ENCODE data around the gene CNKSR1. TPM values are rescaled to one million over a fixed set of nuclear protein-coding genes. Genes with fewer than 3 reads are reported as not detected.

The CNKSR1 gene
- total and polyA plus RNA-seq, 2 of the 13 experiments (the other 11 are each of a cell fraction or from before 2014, with no cell fraction given), result 3.4 to 8.9 TPM

GRCh38 chr1:26195805-26196204 is 18.5 kb downstream of the CNKSR1 start:
- ATAC-seq (no peak), FAIRE-seq (no peak), DNase-seq (ENCODE audit: low spot score) (no peak)
- no peaks in the 10 kb centered on the region for H3K4me1 ChIP-seq (ENCODE audit: insufficient read depth, low read length)
- BruUV-seq (replicated peaks), result no TSS peak
- no peaks in the 10 kb centered on the region for H3K9me3 ChIP-seq (ENCODE audit: low read length)
- CTCF ChIA-PET (ENCODE audit: low intra/inter-chr PET ratio, low total read pairs), result no interaction called here
- in situ Hi-C loops (cut with HindIII; ENCODE audit: extremely low pct_ligation_motif_present, low pct_unique_long_range_greater_than_20kb), result no loop called here
- H3K27ac ChIP-seq (ENCODE audit: extremely low read length, insufficient read depth, low read length), result no peak overlapping the region
- no peak overlapping the region for H2AFZ ChIP-seq (ENCODE audit: low read length)
- TF ChIP-seq ZNF558 (CRISPR knock-in tag; IDR thresholded peaks at IDR 0.05; ENCODE audit: borderline replicate concordance), result no peak
- TF ChIP-seq ZNF121 (CRISPR knock-in tag; IDR thresholded peaks at IDR 0.05), result no peak
- TF ChIP-seq, protein P1, sequence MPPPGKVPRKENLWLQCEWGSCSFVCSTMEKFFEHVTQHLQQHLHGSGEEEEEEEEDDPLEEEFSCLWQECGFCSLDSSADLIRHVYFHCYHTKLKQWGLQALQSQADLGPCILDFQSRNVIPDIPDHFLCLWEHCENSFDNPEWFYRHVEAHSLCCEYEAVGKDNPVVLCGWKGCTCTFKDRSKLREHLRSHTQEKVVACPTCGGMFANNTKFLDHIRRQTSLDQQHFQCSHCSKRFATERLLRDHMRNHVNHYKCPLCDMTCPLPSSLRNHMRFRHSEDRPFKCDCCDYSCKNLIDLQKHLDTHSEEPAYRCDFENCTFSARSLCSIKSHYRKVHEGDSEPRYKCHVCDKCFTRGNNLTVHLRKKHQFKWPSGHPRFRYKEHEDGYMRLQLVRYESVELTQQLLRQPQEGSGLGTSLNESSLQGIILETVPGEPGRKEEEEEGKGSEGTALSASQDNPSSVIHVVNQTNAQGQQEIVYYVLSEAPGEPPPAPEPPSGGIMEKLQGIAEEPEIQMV (CRISPR knock-in tag; IDR thresholded peaks at IDR 0.05; ENCODE audit: low read depth), result no peak
- peak; percentile 21 to 31; a peak in 1 of 4 replicates for TF ChIP-seq MAFK (conservative IDR thresholded peaks at IDR 0.05 in 1 of 2, IDR thresholded peaks at IDR 0.05 in 1 of 2; ENCODE audit: low read length in 2 of 2)
- no peak for TF ChIP-seq EEA1 (CRISPR knock-in tag; IDR thresholded peaks at IDR 0.05; ENCODE audit: borderline replicate concordance)
- TF ChIP-seq SALL1 (CRISPR knock-in tag; IDR thresholded peaks at IDR 0.05), result no peak
- H3K79me2 ChIP-seq (ENCODE audit: insufficient read depth, low read length), result no peaks in the 10 kb centered on the region
- POLR2A ChIA-PET, result no interaction called here
- intact Hi-C loops (cut with micrococcal nuclease; ENCODE audit: unreplicated experiment), result no loop called here
- no peaks in the 10 kb centered on the region for H4K20me1 ChIP-seq (ENCODE audit: insufficient read depth, low read length)
- H3K4me3 ChIP-seq (replicated peaks in 1 of 3; ENCODE audit: insufficient read depth in 1 of 3, low read depth in 2 of 3, low read length in 3 of 3), result no peak overlapping the region
- H3K9ac ChIP-seq (ENCODE audit: insufficient read depth, low read depth, low read length), result no peak overlapping the region
- H3K4me2 ChIP-seq (ENCODE audit: low read depth, low read length), result no peak overlapping the region
- 69% methylated on average over 3 of the region's 3 CpGs for WGBS (ENCODE audit: low lambda C conversion rate)
- no peaks in the 10 kb centered on the region for H3K36me3 ChIP-seq (replicated peaks in 1 of 2; ENCODE audit: control insufficient read depth in 1 of 2, insufficient read depth in 2 of 2, low read length in 2 of 2)
- H3K27me3 ChIP-seq (ENCODE audit: control insufficient read depth in 1 of 2, insufficient read depth in 2 of 2, low read length in 2 of 2), result peaks cover 0 to 31% of the 10 kb centered on the region in 2 experiments; a peak in 2 of 5 replicates

- in situ Hi-C loops (cut with HindIII; ENCODE audit: extremely low pct_ligation_motif_present, low pct_unique_long_range_greater_than_20kb), result no loop called here
- TF ChIP-seq TOPORS (CRISPR knock-in tag; IDR thresholded peaks at IDR 0.05), result no peak
- peak; percentile 94 for TF ChIP-seq MNT (IDR thresholded peaks at IDR 0.05)
- TF ChIP-seq, protein P2, sequence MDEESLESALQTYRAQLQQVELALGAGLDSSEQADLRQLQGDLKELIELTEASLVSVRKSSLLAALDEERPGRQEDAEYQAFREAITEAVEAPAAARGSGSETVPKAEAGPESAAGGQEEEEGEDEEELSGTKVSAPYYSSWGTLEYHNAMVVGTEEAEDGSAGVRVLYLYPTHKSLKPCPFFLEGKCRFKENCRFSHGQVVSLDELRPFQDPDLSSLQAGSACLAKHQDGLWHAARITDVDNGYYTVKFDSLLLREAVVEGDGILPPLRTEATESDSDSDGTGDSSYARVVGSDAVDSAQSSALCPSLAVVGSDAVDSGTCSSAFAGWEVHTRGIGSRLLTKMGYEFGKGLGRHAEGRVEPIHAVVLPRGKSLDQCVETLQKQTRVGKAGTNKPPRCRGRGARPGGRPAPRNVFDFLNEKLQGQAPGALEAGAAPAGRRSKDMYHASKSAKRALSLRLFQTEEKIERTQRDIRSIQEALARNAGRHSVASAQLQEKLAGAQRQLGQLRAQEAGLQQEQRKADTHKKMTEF (CRISPR knock-in tag; IDR thresholded peaks at IDR 0.05), result no peak
- WGBS (ENCODE audit: low lambda C conversion rate), result 0% methylated on average over 1 of the region's 3 CpGs
- peaks cover 1 to 31% of the 10 kb centered on the region in 2 experiments; a peak in 2 of 5 replicates for H3K27me3 ChIP-seq (ENCODE audit: control insufficient read depth in 1 of 2, insufficient read depth in 2 of 2, low read length in 2 of 2)
- no peaks in the 10 kb centered on the region for H3K9me3 ChIP-seq (ENCODE audit: low read length)
- no peak overlapping the region for H3K9ac ChIP-seq (ENCODE audit: insufficient read depth, low read depth, low read length)
- H3K4me3 ChIP-seq (replicated peaks in 1 of 3; ENCODE audit: insufficient read depth in 1 of 3, low read depth in 2 of 3, low read length in 3 of 3), result no peak overlapping the region
- H4K20me1 ChIP-seq (ENCODE audit: insufficient read depth, low read length), result no peaks in the 10 kb centered on the region
- ATAC-seq, result no peak
- no peak overlapping the region for H3K27ac ChIP-seq (ENCODE audit: extremely low read length, insufficient read depth, low read length)
- no peak overlapping the region for H2AFZ ChIP-seq (ENCODE audit: low read length)
- H3K79me2 ChIP-seq (ENCODE audit: insufficient read depth, low read length), result no peaks in the 10 kb centered on the region
- CTCF ChIA-PET (ENCODE audit: low intra/inter-chr PET ratio, low total read pairs), result no interaction called here
- POLR2A ChIA-PET, result no interaction called here
- intact Hi-C loops (cut with micrococcal nuclease; ENCODE audit: unreplicated experiment), result no loop called here
- no peak for FAIRE-seq
- H3K4me2 ChIP-seq (ENCODE audit: low read depth, low read length), result no peak overlapping the region
- DNase-seq (ENCODE audit: low spot score), result no peak
- no TSS peak for BruUV-seq (replicated peaks)
- H3K4me1 ChIP-seq (ENCODE audit: insufficient read depth, low read length), result no peaks in the 10 kb centered on the region
- H3K36me3 ChIP-seq (replicated peaks in 1 of 2; ENCODE audit: control insufficient read depth in 1 of 2, insufficient read depth in 2 of 2, low read length in 2 of 2), result no peaks in the 10 kb centered on the region
Observed at GRCh38 chr1:26197301-26197700, 20.0 kb downstream of the CNKSR1 start.

Measured in HepG2 (cell line).